Globus pallidus (tissue), 1 donor: ENCODE results near the gene GOLGA6C.
"Not testable (repeated sequence)": the region's sequence is repeated elsewhere in the genome, so short reads cannot be mapped to it uniquely, and the experiment has no call there.

Source experiments
- DNase-seq: peaks from one replicate; pipeline ENCODE4 v3.0.0-alpha.2; 2015; ENCODE audit warnings: low spot score

The GOLGA6C gene

GRCh38 chr15:75227663-75228280 is 30.4 kb upstream of the GOLGA6C start:
- DNase-seq: no peak

- DNase-seq: no peak
Observed at GRCh38 chr15:75228787-75229186, 29.3 kb upstream of the GOLGA6C start.

DNA sequence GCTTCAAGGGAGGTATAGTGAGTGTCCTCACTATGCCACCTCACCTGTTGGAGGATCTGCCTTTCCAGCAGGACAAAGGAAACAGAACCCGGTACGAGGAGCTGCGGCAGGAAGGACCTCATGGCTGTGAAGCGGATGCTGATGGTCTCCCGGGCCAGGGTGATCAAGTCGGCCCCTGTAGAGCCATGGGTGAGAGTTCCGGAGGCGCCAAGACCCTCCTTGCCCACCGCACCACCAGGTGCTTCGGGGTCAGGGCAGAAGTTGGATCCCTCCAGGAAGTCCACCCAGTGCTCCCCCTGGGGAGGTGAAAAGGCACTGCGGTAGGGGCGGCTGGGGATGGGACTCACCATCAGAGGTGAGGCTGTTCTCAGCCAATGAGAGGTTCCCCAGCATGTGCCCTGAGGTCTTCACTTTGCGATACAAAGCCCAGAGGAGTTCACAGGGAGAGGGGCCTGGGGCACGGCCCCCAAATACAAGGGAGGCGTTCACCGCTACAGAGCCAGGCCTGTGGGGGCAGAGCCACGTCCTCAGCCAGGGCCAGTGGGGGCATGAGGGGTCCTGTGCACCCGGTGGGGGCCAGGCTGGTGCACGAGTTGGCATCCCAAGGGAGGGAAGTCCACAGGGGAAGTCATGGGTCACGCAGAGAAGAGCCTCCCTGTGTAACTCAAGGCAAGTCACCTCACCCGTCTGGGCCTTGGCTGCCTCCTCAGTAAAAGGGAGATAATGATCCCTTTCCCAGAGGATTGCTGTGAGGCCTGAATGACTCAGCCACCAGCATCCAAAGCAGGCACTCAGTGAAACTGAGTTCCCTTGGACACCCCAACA is 28.7 kb upstream of the GOLGA6C start:
- no peak for DNase-seq

GRCh38 chr15:75230016-75230343 is 28.2 kb upstream of the GOLGA6C start:
- DNase-seq: no peak

DNA sequence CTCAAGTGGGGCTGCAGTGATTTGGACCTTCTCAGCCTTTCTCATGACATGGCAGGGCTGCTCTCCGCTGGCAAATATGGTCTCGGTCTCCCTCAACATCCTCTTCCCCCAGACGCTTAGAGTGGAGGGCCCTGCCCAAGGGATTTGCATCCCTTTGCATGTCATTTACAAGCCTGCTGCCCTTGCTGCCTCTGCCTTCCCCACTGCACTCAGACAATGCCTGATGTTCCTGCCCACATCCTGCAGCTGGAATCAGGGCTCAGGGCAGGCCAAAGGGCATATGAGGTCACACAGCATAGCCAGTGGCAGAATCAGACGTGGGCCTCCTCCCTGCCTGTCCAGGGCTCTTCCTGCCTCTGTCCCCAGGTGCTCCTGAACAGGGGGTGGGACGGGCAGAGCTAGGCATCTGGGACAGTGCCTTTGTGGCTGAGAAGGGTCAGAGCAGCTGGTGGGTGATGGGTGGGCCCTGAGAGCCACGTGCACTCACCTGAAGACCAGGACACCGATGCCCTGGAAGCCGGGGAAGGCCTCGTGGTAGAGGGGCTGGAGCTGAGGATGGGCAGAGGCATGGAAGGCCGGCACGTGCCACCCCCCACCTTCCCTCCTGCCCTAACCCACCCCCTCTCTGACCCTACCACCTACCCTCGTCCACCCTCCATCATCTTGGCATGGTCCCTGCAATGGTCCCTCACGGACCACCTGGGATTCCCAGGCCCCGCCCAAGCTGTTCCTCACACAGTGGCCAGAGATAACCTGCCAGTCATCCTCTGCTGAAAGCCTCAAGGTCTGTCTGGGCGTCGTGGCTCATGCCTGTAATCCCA is 27.4 kb upstream of the GOLGA6C start:
- DNase-seq: no peak

GRCh38 chr15:75231836-75232235 is 26.3 kb upstream of the GOLGA6C start:
- no peak for DNase-seq

DNA sequence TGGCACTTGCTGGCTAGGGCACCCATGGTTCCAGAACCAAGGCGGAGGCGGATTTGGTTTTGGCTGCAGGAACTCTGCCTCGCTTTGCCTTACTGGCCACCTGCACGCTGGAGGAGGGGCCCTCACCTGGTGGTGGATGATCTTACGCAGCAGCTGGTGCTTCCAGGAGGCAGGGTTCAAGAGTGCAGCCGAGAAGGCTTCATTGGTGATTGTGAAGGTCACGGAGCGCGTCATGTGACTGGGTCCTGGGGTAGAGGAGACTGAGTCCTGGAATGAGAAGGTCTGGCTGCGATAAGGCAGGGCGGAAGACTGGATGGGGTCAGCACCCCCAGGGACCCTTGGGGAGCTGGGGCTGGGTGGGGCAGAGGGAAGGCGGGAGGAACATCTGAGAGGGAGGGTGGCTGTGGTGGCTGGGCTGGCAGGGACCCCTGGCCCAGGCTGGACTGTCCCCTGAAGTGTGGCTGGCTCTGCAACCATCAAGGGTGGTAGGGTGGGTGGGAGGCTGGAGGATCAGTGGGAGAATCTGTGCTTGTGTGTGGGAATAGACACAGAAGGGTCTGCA is 25.8 kb upstream of the GOLGA6C start:
- no peak for DNase-seq

GRCh38 chr15:75232826-75233503 is 25.2 kb upstream of the GOLGA6C start:
- DNase-seq: no peak

GRCh38 chr15:75233504-75234190 is 24.5 kb upstream of the GOLGA6C start:
- no peak for DNase-seq

GRCh38 chr15:75234191-75234810 is 23.8 kb upstream of the GOLGA6C start:
- DNase-seq: no peak

DNA sequence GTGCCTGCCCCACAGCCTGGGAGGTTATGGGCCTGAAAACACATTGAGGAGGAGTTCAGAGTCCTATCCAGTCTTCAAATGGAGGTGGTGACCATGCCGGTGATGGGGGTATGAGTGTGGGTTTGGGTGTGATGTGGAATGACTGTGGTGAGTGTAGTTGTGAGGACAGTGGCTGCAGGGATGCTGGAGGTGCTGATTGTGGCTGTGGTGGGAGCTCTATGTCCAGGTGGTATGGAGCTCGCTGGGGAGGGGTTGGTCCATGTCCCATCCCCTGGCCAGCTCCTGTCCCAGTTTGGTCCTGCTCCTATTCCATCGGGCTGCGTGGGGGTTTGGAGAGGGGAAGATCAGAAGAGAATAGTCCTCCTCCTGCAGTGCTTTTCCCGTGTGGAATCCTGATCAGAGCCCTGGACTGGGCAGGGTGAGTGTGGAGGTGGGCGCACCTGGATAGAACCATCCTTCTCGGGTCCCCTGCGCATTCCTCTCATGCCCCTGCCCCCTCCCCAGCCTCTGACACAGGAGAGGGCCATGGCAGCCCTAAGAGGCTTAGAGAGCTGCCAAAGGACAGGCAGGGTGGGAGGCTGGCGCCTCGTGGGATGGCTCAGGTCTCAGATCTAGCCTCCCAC is 23.0 kb upstream of the GOLGA6C start:
- no peak for DNase-seq

DNA sequence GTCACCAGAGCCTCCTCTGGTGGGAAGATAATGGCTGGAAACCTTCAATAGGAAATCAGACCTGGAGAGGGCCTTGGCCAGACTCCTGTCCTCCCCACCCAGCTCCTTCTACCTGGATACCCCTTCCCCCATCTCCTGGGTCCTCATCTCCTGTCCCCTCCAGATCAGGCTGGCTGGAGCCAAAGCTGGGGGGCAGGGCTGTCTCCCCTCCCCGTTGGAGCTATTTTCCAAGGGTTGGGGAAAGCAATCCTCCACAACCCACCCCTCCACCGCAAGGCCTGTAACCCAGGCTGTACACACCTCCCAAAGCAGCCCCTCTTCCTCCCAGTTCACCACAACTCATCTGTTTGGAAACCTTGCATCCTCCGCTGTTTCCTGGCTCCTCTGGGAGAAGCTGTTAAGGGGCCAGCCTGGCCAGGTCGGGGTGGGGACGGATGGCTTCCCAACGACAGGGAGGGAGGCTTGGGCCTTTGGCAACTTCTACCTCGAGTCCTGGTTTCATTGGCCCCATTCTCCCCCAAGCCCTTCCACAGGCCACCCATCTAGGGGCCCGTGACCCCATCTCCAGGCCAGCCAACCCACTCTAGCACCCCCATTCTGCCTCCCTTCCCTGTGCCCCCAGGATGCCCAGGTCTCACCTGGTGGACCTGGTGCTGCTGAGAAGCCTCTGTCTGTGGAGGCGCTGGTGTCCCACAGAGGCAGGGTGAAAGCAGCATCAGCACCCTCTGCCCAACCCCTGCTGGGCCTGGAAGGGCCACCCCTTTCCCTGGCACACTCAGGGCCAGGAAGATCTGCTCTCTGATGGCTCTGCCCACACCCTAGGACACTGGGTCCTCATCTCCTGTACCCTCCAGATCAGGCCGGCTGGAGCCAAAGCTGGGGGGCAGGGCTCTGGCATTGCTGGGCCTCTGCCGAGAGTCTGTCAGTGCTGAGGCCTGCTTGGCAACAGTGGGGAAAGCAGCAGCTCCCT is 22.1 kb upstream of the GOLGA6C start:
- DNase-seq: no peak

DNA sequence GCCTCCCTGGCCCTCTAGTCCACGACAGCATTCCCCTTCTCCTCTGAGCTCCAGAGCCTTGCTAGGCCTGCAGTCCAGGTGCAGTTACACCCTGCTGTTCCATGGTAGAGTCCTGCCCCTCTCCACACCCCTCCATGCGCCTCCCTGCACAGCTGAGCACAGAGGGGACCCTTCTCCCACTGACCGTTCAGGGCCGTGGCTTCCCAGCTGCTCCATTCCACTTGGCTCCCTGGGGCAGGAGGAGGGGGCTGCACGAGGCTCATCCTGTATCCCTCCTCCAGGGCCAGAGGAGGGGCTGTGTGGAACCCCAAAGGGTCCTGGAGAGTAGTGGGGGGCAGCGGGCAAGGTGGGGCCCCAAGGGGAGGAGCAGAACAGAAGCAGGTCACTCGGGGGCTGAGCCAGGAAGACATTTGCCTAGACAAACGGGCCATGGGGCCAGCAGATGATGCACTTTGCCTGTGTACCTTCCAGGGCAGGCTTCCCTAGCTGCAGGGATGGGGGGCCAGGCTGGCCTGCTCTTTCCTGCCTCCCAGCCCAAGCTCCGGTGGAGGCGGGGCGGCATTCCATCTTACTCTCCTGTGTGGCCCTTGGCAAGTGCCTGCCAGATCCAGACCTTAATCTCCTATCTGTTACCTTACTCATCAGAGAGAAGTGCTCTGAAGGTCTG is 20.7 kb upstream of the GOLGA6C start:
- DNase-seq: no peak

DNA sequence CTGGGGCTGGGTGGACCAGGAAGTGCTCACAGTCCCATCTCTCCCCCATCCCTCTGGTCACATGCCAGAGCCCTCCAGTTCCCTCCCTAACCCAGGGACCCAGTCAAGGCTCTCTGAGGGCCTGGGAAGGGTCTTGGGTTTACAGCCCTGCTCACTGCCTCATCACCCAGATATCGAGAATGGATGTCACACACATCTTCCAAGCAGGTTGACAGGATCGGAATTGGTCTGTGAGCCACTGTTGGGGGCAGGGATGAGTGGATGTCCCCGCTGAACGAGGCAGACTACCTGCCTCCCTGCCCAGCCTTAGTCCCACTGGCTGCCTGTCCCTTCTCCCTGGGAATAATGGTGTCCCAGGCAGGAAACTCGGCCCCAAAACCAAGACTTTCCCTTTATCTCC is 20.0 kb upstream of the GOLGA6C start:
- no peak for DNase-seq

- DNase-seq: not testable (repeated sequence)
Observed at GRCh38 chr15:75245741-75246140, 12.4 kb upstream of the GOLGA6C start.

DNA sequence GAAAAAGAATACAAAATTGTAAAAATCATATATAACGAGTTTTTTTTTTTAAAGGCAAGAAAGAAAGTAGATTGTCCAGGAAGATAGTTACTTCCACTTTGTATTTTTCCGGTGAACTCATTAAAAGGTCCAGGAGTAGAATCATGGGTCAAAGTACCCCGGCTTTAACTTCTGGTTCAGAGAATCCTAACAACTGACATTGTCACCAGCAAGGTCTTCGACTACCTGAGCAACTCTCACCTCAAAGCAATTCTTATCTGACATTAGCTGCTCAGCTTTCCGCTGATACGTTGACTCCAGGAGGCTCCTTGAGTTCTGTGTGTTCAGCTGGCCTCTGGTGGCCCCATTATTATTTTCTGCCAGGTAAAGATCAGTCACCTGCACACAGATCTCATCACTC is 9.1 kb upstream of the GOLGA6C start:
- DNase-seq: not testable (repeated sequence)

DNA sequence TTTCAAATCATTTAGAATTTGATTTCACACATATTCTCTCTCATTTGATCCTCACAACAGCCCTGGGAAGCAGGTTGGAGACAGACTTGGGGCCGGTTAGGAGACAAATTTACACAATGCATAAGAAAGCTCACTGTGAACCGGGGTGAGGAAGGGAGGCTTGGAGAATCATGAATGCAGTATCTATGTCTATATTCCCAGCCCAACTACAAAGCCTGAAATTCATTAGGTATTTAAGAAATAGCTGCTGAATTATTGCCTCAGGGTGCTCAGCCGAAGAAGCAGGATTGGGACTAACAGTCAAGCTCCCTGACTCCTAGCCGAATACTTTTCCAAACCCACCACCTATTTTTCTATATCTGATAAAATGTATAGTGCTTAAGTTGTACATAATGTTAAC is 8.4 kb upstream of the GOLGA6C start:
- DNase-seq: no peak

DNA sequence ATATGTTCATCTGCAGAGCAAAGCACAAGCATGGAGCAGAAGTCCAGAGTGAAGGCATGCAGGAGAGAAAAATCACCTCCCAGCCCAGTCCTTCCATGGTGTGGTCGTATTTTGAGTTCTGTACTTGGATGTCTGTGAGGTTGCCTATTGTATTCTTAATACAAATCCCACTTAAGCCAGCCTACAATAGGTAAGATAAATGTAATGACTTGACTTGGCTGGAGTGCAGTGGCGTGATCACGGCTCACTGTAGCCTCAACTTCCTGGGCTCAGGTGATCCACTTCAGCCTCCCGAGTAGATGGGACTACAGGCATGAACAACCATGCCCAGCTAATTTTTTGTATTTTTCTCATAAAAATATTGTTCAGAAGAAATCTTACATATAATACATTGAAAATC is 6.8 kb upstream of the GOLGA6C start:
- not testable (repeated sequence) for DNase-seq

DNA sequence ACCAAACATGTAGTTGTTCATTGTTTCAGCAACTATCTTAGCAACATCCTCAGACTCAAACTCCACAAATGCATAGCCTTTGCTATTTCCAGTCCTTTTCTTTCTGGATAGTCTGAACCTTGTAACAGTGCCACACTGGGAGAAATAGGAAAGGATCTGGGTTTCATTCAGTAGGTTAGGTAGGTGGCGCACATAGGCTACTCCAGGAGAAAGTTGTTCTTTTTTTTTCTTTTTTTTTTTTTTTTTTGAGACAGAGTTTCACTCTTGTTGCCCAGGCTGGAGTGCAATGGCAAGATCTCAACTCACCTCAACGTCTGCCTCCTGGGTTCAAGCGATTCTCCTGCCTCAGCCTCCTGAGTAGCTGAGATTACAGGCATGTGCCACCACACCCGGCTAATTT is 5.8 kb upstream of the GOLGA6C start:
- DNase-seq: not testable (repeated sequence)
